DOHH2 (cell line): ENCODE data around the gene TMTC1.

ENCODE experiments used
- H3F3A ChIP-seq: fragments of 200-600 bp; sonication (generic), shearing (Covaris generic); 2 replicates; pipeline ENCODE4 v1.6.0; 2016; ENCODE audit warnings: antibody characterized with exemption, mild to moderate bottlenecking; ENCODE audit not compliant: control insufficient read depth, insufficient read depth
- H3K27ac ChIP-seq: fragments of 200-600 bp; sonication (generic); 2 replicates; pipeline ENCODE4 v1.5.1; 2014; ENCODE audit warnings: low read depth, mild to moderate bottlenecking, low read length, moderate library complexity
- H3K27me3 ChIP-seq: fragments of 200-600 bp; sonication (generic); 2 replicates; pipeline ENCODE4 v1.6.1; 2014; ENCODE audit warnings: mild to moderate bottlenecking, low read length, mixed read lengths; ENCODE audit not compliant: control insufficient read depth
- H3K36me3 ChIP-seq: fragments of 200-600 bp; sonication (generic); 2 replicates; pipeline ENCODE4 v1.6.1; 2014; ENCODE audit warnings: mild to moderate bottlenecking, low read length, moderate library complexity, mixed read lengths; ENCODE audit not compliant: control insufficient read depth
- H3K4me1 ChIP-seq: fragments of 200-600 bp; sonication (generic); 2 replicates; pipeline ENCODE4 v1.6.1; 2014; ENCODE audit warnings: mild to moderate bottlenecking, low read length, mixed read lengths; ENCODE audit not compliant: control insufficient read depth
- H3K4me2 ChIP-seq: fragments of 200-600 bp; sonication (generic); 2 replicates; pipeline ENCODE4 v1.6.0; 2014; ENCODE audit warnings: mild to moderate bottlenecking, low read length, moderate library complexity
- H3K4me3 ChIP-seq: fragments of 200-600 bp; sonication (generic); 2 replicates; pipeline ENCODE4 v1.5.1; 2014; ENCODE audit warnings: mild to moderate bottlenecking, low read length, mixed read lengths
- H3K79me2 ChIP-seq: fragments of 200-600 bp; sonication (generic); 2 replicates; pipeline ENCODE4 v1.6.1; 2014; ENCODE audit warnings: mild to moderate bottlenecking, low read length, mixed read lengths; ENCODE audit not compliant: control insufficient read depth
- H3K9me2 ChIP-seq: fragments of 200-600 bp; sonication (generic); replicated peaks from 2 replicates; pipeline ENCODE4 v1.6.1; 2014; ENCODE audit warnings: mild to moderate bottlenecking, low read length, mixed read lengths; ENCODE audit not compliant: control insufficient read depth
- H3K9me3 ChIP-seq: fragments of 200-600 bp; sonication (generic); 2 replicates; pipeline ENCODE4 v1.6.1; 2014; ENCODE audit warnings: antibody characterized with exemption, low read length, mixed read lengths; ENCODE audit not compliant: control insufficient read depth, insufficient read depth
- H4K20me1 ChIP-seq: fragments of 200-600 bp; sonication (generic); 2 replicates; pipeline ENCODE4 v1.6.0; 2014; ENCODE audit warnings: low read depth, mild to moderate bottlenecking, antibody characterized with exemption, low read length, moderate library complexity; ENCODE audit not compliant: control insufficient read depth, insufficient read depth
- CTCF ChIP-seq: fragments of 200-600 bp; sonication (generic); IDR thresholded peaks from one replicate; pipeline ENCODE4 v1.5.1; 2014; ENCODE audit warnings: antibody characterized with exemption, mild to moderate bottlenecking, low read depth, low read length; ENCODE audit not compliant: poor library complexity, severe bottlenecking
- EZH2phosphoT487 ChIP-seq: fragments of 200-600 bp; sonication (generic); IDR thresholded peaks from 2 replicates; pipeline ENCODE4 v1.6.1; 2017; ENCODE audit warnings: borderline replicate concordance, mild to moderate bottlenecking, antibody characterized with exemption, low read length, moderate library complexity, mixed read lengths

TMTC1 gene

DNA sequence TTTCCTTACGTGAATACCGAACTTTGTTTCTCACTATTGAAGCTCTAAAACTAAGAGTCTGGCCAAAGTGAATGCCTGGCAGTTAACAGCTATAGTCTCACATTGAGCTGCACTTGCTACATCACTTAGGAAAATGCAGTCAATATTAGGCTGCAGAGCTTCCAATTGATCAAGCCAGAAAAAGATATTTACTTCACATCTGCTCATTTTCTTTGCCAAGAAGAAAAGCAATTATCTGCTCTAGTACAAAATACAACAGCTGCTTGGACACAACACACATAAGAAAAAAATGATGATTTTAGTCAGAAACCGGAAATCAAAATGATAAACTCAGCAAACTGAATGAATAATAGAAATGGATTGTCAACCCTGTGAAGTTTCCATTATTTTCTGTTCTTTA lies 45.4 kb downstream of the TMTC1 start:
- H3K9me3 ChIP-seq: no peaks in the 10 kb centered on the region
- no peaks in the 10 kb centered on the region for H3K4me1 ChIP-seq
- H3K27ac ChIP-seq: no peak overlapping the region
- no peaks in the 10 kb centered on the region for H3F3A ChIP-seq
- H3K36me3 ChIP-seq: no peaks in the 10 kb centered on the region
- H3K9me2 ChIP-seq: no peaks in the 10 kb centered on the region
- no peaks in the 10 kb centered on the region for H3K79me2 ChIP-seq
- H3K4me2 ChIP-seq: no peak overlapping the region
- no peaks in the 10 kb centered on the region for H3K27me3 ChIP-seq
- TF ChIP-seq EZH2phosphoT487: no peak
- TF ChIP-seq CTCF: no peak
- no peak overlapping the region for H3K4me3 ChIP-seq
- H4K20me1 ChIP-seq: no peaks in the 10 kb centered on the region

- Histone ChIP-seq H3K36me3 (no peaks in the 10 kb centered on the region), H3K9me2 (no peaks in the 10 kb centered on the region), H3K4me1 (no peaks in the 10 kb centered on the region), H3K27ac (no peak overlapping the region), H3K79me2 (no peaks in the 10 kb centered on the region), H3K4me2 (no peak overlapping the region), H4K20me1 (no peaks in the 10 kb centered on the region), H3F3A (no peaks in the 10 kb centered on the region), H3K27me3 (no peaks in the 10 kb centered on the region), H3K4me3 (no peak overlapping the region), H3K9me3 (no peaks in the 10 kb centered on the region)
- TF ChIP-seq CTCF: no peak
- no peak for TF ChIP-seq EZH2phosphoT487
Observed at GRCh38 chr12:29737644-29738043, 46.1 kb downstream of the TMTC1 start.

GRCh38 chr12:29735604-29736003 lies 48.1 kb downstream of the TMTC1 start:
- no peaks in the 10 kb centered on the region for H3K27me3 ChIP-seq
- no peaks in the 10 kb centered on the region for H3K4me1 ChIP-seq
- H3K4me3 ChIP-seq: no peak overlapping the region
- H3F3A ChIP-seq: no peaks in the 10 kb centered on the region
- no peak overlapping the region for H3K27ac ChIP-seq
- no peak overlapping the region for H3K4me2 ChIP-seq
- no peaks in the 10 kb centered on the region for H4K20me1 ChIP-seq
- H3K79me2 ChIP-seq: no peaks in the 10 kb centered on the region
- TF ChIP-seq CTCF: no peak
- no peak for TF ChIP-seq EZH2phosphoT487
- H3K9me2 ChIP-seq: no peaks in the 10 kb centered on the region
- no peaks in the 10 kb centered on the region for H3K9me3 ChIP-seq
- no peaks in the 10 kb centered on the region for H3K36me3 ChIP-seq

- H4K20me1 ChIP-seq: no peaks in the 10 kb centered on the region
- H3K27me3 ChIP-seq: no peaks in the 10 kb centered on the region
- no peaks in the 10 kb centered on the region for H3K4me1 ChIP-seq
- H3K27ac ChIP-seq: no peak overlapping the region
- no peak for TF ChIP-seq EZH2phosphoT487
- TF ChIP-seq CTCF: no peak
- no peak overlapping the region for H3K4me3 ChIP-seq
- no peaks in the 10 kb centered on the region for H3K79me2 ChIP-seq
- no peaks in the 10 kb centered on the region for H3K36me3 ChIP-seq
- no peak overlapping the region for H3K4me2 ChIP-seq
- H3K9me2 ChIP-seq: no peaks in the 10 kb centered on the region
- H3F3A ChIP-seq: no peaks in the 10 kb centered on the region
- H3K9me3 ChIP-seq: no peaks in the 10 kb centered on the region
Observed at GRCh38 chr12:29734734-29735133, 49.0 kb downstream of the TMTC1 start.
